Stromal cell of bone marrow (primary cell): ENCODE results near the gene ZNF574.
A peak's percentile ranks its signal among the peaks of the same experiment; 100 is the strongest.

Experiments used
- DNase-seq: peaks from one replicate; pipeline ENCODE4 v3.0.0-alpha.2; 2012; ENCODE audit warnings: low read depth

ZNF574 gene

GRCh38 chr19:42102877-42103276 lies 26.9 kb downstream of the ZNF574 start:
- DNase-seq = no peak

- DNase-seq = no peak
Measured at GRCh38 chr19:42105368-42105767, 29.4 kb downstream of the ZNF574 start.

- DNase-seq = peak; percentile 74
Measured at GRCh38 chr19:42108527-42109389, 32.8 kb downstream of the ZNF574 start.

GRCh38 chr19:42109896-42110295 lies 33.9 kb downstream of the ZNF574 start:
- DNase-seq = no peak

- no peak for DNase-seq
Measured at GRCh38 chr19:42110658-42111057, 34.7 kb downstream of the ZNF574 start.

GRCh38 chr19:42111384-42111783 lies 35.4 kb downstream of the ZNF574 start:
- DNase-seq = peak; percentile 89

GRCh38 chr19:42111811-42112210 lies 35.8 kb downstream of the ZNF574 start:
- DNase-seq = no peak

GRCh38 chr19:42113641-42114348 lies 37.8 kb downstream of the ZNF574 start:
- peak; percentile 97 for DNase-seq

GRCh38 chr19:42114412-42114811 lies 38.4 kb downstream of the ZNF574 start:
- no peak for DNase-seq

- no peak for DNase-seq
Measured at GRCh38 chr19:42115219-42115618, 39.3 kb downstream of the ZNF574 start.

- DNase-seq = no peak
Measured at GRCh38 chr19:42115705-42116104, 39.7 kb downstream of the ZNF574 start.

GRCh38 chr19:42116308-42117075 lies 40.5 kb downstream of the ZNF574 start:
- no peak for DNase-seq

GRCh38 chr19:42117076-42117475 lies 41.1 kb downstream of the ZNF574 start:
- DNase-seq = no peak

GRCh38 chr19:42120276-42120980 lies 44.5 kb downstream of the ZNF574 start:
- no peak for DNase-seq

- DNase-seq = no peak
Measured at GRCh38 chr19:42121036-42121621, 45.2 kb downstream of the ZNF574 start.

- DNase-seq = no peak
Measured at GRCh38 chr19:42121656-42122069, 45.7 kb downstream of the ZNF574 start.

GRCh38 chr19:42122691-42123607 lies 47.0 kb downstream of the ZNF574 start:
- no peak for DNase-seq

- DNase-seq = no peak
Measured at GRCh38 chr19:42123765-42124164, 47.8 kb downstream of the ZNF574 start.

- DNase-seq = no peak
Measured at GRCh38 chr19:42124386-42124901, 48.5 kb downstream of the ZNF574 start.

- no peak for DNase-seq
Measured at GRCh38 chr19:42125536-42125935, 49.6 kb downstream of the ZNF574 start.
